Heart left ventricle (tissue), 13 donors: ENCODE measurements around the gene NFE2L3.

Experiments used
- POLR2A ChIP-seq, 2 donors: fragments of 450-650 bp; IDR thresholded peaks; one replicate each; pipeline ENCODE4 v1.6.1; 2017; ENCODE audit warnings: antibody characterized with exemption in 2 of 2, mild to moderate bottlenecking in 2 of 2, moderate library complexity in 2 of 2
- TF ChIP-seq, protein P1 (sequence below), 12 donors: fragments of 200-600 bp; sonication (generic) in 4 of 12; IDR thresholded peaks; one replicate each; pipeline versions ENCODE4 v1.5.0 to v1.8.0; 2018 to 2022; ENCODE audit warnings: antibody characterized with exemption in 12 of 12, mild to moderate bottlenecking in 5 of 12
- donor health status: ischemic (EF 13 %, LVEDD 7.1; RV severe dilation, severe dysfunction).
- donor health status: DM: no; HTN: yes; CAD: no.
- donor health status: DM: no; HTN: no; CAD: no.
- donor health status: ischemic (EF 25% LVEDD 6.9; RV normal size, moderate dysfunction).
- donor health status: ischemic (EF 25% LVEDD 5.7; RV mildly dilated, moderate dysfunction).
- donor health status: ischemic (EF 35%, LVEDD 5.7; RV mildly dilated, moderate dysfunction).
- donor health status: nonischemic (EF 11% LVEDD 7.7; RV severe dilation, severe dysfunction).
- donor health status: DM: yes; HTN: yes; CAD: no.
- donor health status: PGD.
- donor health status: ischemic (EF 29% LVEDD 5.4; RV normal size, mild dysfunction).
- donor health status: nonischemic (EF 23%, LVEDD 6.1; RV moderate dilation, normal function).

DNA sequence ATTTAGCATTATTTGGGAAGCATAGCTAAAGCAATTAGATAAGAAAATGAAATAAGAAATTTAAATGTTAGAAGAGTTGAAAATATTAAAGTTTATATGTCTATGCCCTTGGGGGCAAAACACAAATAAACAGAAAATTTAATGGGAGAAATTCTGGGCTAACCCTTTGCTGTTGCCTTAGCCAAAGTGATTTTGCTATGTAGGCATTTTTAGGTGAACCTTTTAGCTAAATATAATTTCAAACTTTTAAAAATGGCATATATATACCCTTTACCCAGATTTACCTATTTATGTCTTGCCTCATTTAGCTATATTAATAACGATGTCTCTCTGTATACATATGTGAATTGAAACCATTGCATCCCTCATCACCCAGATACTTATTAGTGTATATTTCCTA is 20.1 kb downstream of the NFE2L3 start:
- TF ChIP-seq, protein P1, sequence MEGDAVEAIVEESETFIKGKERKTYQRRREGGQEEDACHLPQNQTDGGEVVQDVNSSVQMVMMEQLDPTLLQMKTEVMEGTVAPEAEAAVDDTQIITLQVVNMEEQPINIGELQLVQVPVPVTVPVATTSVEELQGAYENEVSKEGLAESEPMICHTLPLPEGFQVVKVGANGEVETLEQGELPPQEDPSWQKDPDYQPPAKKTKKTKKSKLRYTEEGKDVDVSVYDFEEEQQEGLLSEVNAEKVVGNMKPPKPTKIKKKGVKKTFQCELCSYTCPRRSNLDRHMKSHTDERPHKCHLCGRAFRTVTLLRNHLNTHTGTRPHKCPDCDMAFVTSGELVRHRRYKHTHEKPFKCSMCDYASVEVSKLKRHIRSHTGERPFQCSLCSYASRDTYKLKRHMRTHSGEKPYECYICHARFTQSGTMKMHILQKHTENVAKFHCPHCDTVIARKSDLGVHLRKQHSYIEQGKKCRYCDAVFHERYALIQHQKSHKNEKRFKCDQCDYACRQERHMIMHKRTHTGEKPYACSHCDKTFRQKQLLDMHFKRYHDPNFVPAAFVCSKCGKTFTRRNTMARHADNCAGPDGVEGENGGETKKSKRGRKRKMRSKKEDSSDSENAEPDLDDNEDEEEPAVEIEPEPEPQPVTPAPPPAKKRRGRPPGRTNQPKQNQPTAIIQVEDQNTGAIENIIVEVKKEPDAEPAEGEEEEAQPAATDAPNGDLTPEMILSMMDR (IDR thresholded peaks at IDR 0.05): no peak
- no peak for TF ChIP-seq POLR2A (IDR thresholded peaks at IDR 0.05)
